GM12878 (cell line): ENCODE measurements around the gene C17orf107.

Experiments
- CHD2 ChIP-seq: IDR thresholded peaks from 2 replicates; pipeline ENCODE4 v1.6.1; 2011; ENCODE audit warnings: low read depth, low read length, improper control_type of control experiment, borderline replicate concordance
- HDAC2 ChIP-seq: fragments of 200-600 bp; sonication (generic); IDR thresholded peaks from 2 replicates; pipeline ENCODE4 v1.6.1; 2017
- IRF4 ChIP-seq: IDR thresholded peaks from 2 replicates; pipeline ENCODE4 v1.6.1; 2011; ENCODE audit warnings: low read depth, low read length
- POLR2A ChIP-seq: IDR thresholded peaks from 2 replicates; pipeline ENCODE4 v1.6.1; 2011; ENCODE audit warnings: low read depth, mild to moderate bottlenecking, low read length
- POLR2AphosphoS2 ChIP-seq: IDR thresholded peaks from 2 replicates; pipeline ENCODE4 v1.6.1; 2011; ENCODE audit warnings: low read depth, mild to moderate bottlenecking, low read length, improper control_type of control experiment, moderate library complexity
- POLR2AphosphoS5 ChIP-seq: IDR thresholded peaks from 2 replicates; pipeline ENCODE4 v1.6.1; 2011; ENCODE audit warnings: mild to moderate bottlenecking, low read length, inconsistent platforms
- SREBF2 ChIP-seq: IDR thresholded peaks from 2 replicates; pipeline ENCODE4 v1.6.1; 2012; ENCODE audit warnings: mild to moderate bottlenecking, low read length
- SUZ12 ChIP-seq: fragments of 200-600 bp; sonication (generic); IDR thresholded peaks from one replicate; pipeline ENCODE4 v1.6.1; 2018; ENCODE audit warnings: antibody characterized with exemption, mild to moderate bottlenecking; ENCODE audit not compliant: unreplicated experiment
- TF ChIP-seq, protein P1 (sequence below): fragments of 450-650 bp; IDR thresholded peaks from 2 replicates; pipeline ENCODE4 v1.6.1; 2017; ENCODE audit warnings: antibody characterized with exemption, mild to moderate bottlenecking, moderate library complexity
- TF ChIP-seq, protein P2 (sequence below): fragments of 150-350 bp; IDR thresholded peaks from 2 replicates; pipeline ENCODE4 v1.6.1; 2016; ENCODE audit warnings: low read depth, low read length

DNA sequence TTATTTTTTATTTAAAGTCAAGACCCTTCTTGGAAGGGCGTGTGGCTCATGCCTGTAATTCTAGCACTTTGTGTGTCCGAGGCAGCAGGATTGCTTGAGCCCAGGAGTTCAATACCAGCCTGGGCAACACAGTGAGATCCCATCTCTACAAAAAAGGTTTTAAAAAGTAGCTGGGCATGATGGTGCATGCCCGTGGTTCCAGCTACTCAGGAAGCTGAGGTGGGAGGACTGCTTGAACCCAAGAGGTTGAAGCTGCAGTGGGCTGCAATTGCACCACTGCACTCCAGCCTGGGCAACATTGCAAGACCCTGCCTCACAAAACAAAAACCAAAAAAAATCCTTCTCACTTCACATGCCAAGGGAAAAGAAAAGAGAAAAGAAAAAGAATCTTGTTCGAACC, 36.6 kb upstream of the C17orf107 start:
- no peak for TF ChIP-seq POLR2AphosphoS5
- no peak for TF ChIP-seq POLR2A
- TF ChIP-seq SUZ12 = no peak
- TF ChIP-seq, protein P1, sequence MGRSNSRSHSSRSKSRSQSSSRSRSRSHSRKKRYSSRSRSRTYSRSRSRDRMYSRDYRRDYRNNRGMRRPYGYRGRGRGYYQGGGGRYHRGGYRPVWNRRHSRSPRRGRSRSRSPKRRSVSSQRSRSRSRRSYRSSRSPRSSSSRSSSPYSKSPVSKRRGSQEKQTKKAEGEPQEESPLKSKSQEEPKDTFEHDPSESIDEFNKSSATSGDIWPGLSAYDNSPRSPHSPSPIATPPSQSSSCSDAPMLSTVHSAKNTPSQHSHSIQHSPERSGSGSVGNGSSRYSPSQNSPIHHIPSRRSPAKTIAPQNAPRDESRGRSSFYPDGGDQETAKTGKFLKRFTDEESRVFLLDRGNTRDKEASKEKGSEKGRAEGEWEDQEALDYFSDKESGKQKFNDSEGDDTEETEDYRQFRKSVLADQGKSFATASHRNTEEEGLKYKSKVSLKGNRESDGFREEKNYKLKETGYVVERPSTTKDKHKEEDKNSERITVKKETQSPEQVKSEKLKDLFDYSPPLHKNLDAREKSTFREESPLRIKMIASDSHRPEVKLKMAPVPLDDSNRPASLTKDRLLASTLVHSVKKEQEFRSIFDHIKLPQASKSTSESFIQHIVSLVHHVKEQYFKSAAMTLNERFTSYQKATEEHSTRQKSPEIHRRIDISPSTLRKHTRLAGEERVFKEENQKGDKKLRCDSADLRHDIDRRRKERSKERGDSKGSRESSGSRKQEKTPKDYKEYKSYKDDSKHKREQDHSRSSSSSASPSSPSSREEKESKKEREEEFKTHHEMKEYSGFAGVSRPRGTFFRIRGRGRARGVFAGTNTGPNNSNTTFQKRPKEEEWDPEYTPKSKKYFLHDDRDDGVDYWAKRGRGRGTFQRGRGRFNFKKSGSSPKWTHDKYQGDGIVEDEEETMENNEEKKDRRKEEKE = no peak
- no peak for TF ChIP-seq IRF4
- TF ChIP-seq HDAC2 = no peak
- TF ChIP-seq POLR2AphosphoS2 = no peak
- TF ChIP-seq, protein P2, sequence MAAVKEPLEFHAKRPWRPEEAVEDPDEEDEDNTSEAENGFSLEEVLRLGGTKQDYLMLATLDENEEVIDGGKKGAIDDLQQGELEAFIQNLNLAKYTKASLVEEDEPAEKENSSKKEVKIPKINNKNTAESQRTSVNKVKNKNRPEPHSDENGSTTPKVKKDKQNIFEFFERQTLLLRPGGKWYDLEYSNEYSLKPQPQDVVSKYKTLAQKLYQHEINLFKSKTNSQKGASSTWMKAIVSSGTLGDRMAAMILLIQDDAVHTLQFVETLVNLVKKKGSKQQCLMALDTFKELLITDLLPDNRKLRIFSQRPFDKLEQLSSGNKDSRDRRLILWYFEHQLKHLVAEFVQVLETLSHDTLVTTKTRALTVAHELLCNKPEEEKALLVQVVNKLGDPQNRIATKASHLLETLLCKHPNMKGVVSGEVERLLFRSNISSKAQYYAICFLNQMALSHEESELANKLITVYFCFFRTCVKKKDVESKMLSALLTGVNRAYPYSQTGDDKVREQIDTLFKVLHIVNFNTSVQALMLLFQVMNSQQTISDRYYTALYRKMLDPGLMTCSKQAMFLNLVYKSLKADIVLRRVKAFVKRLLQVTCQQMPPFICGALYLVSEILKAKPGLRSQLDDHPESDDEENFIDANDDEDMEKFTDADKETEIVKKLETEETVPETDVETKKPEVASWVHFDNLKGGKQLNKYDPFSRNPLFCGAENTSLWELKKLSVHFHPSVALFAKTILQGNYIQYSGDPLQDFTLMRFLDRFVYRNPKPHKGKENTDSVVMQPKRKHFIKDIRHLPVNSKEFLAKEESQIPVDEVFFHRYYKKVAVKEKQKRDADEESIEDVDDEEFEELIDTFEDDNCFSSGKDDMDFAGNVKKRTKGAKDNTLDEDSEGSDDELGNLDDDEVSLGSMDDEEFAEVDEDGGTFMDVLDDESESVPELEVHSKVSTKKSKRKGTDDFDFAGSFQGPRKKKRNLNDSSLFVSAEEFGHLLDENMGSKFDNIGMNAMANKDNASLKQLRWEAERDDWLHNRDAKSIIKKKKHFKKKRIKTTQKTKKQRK = no peak
- no peak for TF ChIP-seq SREBF2
- TF ChIP-seq CHD2 = no peak
